ENCODE results near the gene RNF145.

GRCh38 chr5:159132429-159133040 lies 76.8 kb downstream of the RNF145 start:
- TF ChIP-seq SP1 (IDR thresholded peaks at IDR 0.05) (no peak), ZNF384 (IDR thresholded peaks at IDR 0.05) (no peak), SUZ12 (IDR thresholded peaks at IDR 0.05) (no peak), FOXA1 (IDR thresholded peaks at IDR 0.05) (no peak), NFRKB (IDR thresholded peaks at IDR 0.05) (no peak), FOXK2 (IDR thresholded peaks at IDR 0.05) (no peak), TARDBP (IDR thresholded peaks at IDR 0.05) (no peak), HDGF (IDR thresholded peaks at IDR 0.05; ENCODE audit: borderline replicate concordance) (no peak), LEF1 (IDR thresholded peaks at IDR 0.05; ENCODE audit: borderline replicate concordance) (no peak), ELF4 (IDR thresholded peaks at IDR 0.05) (no peak)

Measured in HEK293T (cell line).